ENCODE data around the gene PSMG1. TPM values are rescaled to one million over a fixed set of nuclear protein-coding genes. Genes with fewer than 3 reads are reported as not detected.

Gene PSMG1
- total RNA-seq, 1 experiment from 2014 or later, result 78.8 TPM

GRCh38 chr21:39173716-39174680 lies 9.3 kb downstream of the PSMG1 start:
- no peaks in the 10 kb centered on the region for H3K9me3 Mint-ChIP-seq
- Histone ChIP-seq H3K14ac (ENCODE audit: insufficient read depth, low read length) (no peak overlapping the region), H3K23me2 (ENCODE audit: insufficient read length, low read depth, low read length, poor library complexity, severe bottlenecking) (no peaks in the 10 kb centered on the region), H3K27ac (ENCODE audit: insufficient read length, low read depth, low read length) (no peak overlapping the region), H3K79me2 (ENCODE audit: insufficient read depth, low read length) (no peaks in the 10 kb centered on the region), H3T11ph (ENCODE audit: low read length) (no peak overlapping the region), H2AFZ (ENCODE audit: low read length) (no peak overlapping the region), H3K9ac (ENCODE audit: extremely low read depth, insufficient read length, low read length) (no peak overlapping the region), H2BK15ac (ENCODE audit: low read depth, low read length) (no peak overlapping the region), H3K18ac (ENCODE audit: insufficient read length, low read depth, low read length) (no peak overlapping the region), H3K56ac (ENCODE audit: insufficient read length, low read depth, low read length) (no peak overlapping the region), H4K5ac (ENCODE audit: insufficient read length, low read depth, low read length) (no peak overlapping the region), H3K4me2 (ENCODE audit: insufficient read depth, insufficient read length, low read length) (no peak overlapping the region), H3K27me3 (ENCODE audit: insufficient read depth, low read length) (no peaks in the 10 kb centered on the region), H2BK5ac (ENCODE audit: insufficient read length, low read length) (no peak overlapping the region), H3K79me1 (ENCODE audit: insufficient read depth, low read depth, low read length, poor library complexity, severe bottlenecking) (no peaks in the 10 kb centered on the region), H3K23ac (ENCODE audit: insufficient read length, low read depth, low read length) (no peak overlapping the region), H3K9me3 (ENCODE audit: control insufficient read depth, low read depth, low read length) (no peaks in the 10 kb centered on the region), H2AK5ac (ENCODE audit: insufficient read length, low read length) (no peak overlapping the region), H3K4me1 (ENCODE audit: insufficient read depth, low read length) (no peaks in the 10 kb centered on the region), H3K4ac (ENCODE audit: low read depth, low read length) (no peak overlapping the region), H2BK20ac (ENCODE audit: low read depth, low read length, poor library complexity, severe bottlenecking) (no peak overlapping the region), H2BK12ac (ENCODE audit: insufficient read length, low read depth, low read length) (no peak overlapping the region), H4K20me1 (ENCODE audit: control insufficient read depth, insufficient read depth, insufficient read length) (no peaks in the 10 kb centered on the region), H2BK120ac (ENCODE audit: low read depth, low read length, poor library complexity, severe bottlenecking) (no peak overlapping the region), H4K8ac (replicated peaks; ENCODE audit: insufficient read length, low read depth, low read length) (no peak overlapping the region), H4K91ac (ENCODE audit: insufficient read length, low read depth, low read length) (no peak overlapping the region)
- H3K4me1 Mint-ChIP-seq, result no peaks in the 10 kb centered on the region
- TF ChIP-seq CTCF (conservative IDR thresholded peaks at IDR 0.05), result no peak
- no peak overlapping the region for H3K4me3 Mint-ChIP-seq
- WGBS (ENCODE audit: extremely low coverage, insufficient read length, low lambda C conversion rate), result no CpG with 5 or more reads among the region's 3 CpGs
- no peaks in the 10 kb centered on the region for H3K27me3 Mint-ChIP-seq (ENCODE audit: low read depth)
- H3K36me3 Mint-ChIP-seq (ENCODE audit: insufficient read depth in 1 of 3, low read depth in 3 of 3), result peaks cover 28 to 59% (median 56%) of the 10 kb centered on the region in 3 experiments; a peak in 6 of 7 replicates
- no peak for DNase-seq
- no peak overlapping the region for H3K27ac Mint-ChIP-seq

All from H9 (cell line).